HFF-Myc (cell line): ENCODE measurements around the gene PTGR1.

Source experiments
- DNase-seq: peaks from one replicate; pipeline ENCODE4 v3.0.0-alpha.2; 2011; ENCODE audit warnings: low read depth; ENCODE audit errors: extremely low read depth
- H3K4me3 ChIP-seq: replicated peaks from 2 replicates; pipeline ENCODE4 v1.5.1; 2011; ENCODE audit warnings: low read depth, mild to moderate bottlenecking, control low read depth, low read length
- TF ChIP-seq, protein P1 (sequence below): IDR thresholded peaks from 2 replicates; pipeline ENCODE4 v1.5.1; 2012; ENCODE audit warnings: mild to moderate bottlenecking, low read depth, low read length, control low read depth; ENCODE audit errors: missing control alignments

The PTGR1 gene

DNA sequence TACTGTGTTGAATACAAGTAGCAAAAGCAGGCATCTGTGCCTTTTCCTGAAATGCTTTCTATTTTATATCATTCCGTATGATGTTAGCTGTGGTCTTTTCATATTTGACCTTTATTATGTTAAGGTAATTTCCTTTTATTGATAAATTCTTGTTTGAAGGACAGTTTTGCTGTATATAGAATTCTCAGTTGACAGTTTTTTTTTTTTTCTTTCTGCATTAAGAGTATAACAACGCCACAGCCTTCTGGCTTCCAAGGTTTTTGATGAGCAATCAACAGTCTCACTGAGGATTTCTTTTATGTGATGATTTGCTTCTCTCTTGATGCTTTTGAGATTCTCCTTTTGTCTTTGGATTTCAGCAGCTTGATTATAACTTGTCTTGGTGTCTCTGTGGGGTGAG lies 50.8 kb downstream of the PTGR1 start:
- no peak overlapping the region for H3K4me3 ChIP-seq
- TF ChIP-seq, protein P1, sequence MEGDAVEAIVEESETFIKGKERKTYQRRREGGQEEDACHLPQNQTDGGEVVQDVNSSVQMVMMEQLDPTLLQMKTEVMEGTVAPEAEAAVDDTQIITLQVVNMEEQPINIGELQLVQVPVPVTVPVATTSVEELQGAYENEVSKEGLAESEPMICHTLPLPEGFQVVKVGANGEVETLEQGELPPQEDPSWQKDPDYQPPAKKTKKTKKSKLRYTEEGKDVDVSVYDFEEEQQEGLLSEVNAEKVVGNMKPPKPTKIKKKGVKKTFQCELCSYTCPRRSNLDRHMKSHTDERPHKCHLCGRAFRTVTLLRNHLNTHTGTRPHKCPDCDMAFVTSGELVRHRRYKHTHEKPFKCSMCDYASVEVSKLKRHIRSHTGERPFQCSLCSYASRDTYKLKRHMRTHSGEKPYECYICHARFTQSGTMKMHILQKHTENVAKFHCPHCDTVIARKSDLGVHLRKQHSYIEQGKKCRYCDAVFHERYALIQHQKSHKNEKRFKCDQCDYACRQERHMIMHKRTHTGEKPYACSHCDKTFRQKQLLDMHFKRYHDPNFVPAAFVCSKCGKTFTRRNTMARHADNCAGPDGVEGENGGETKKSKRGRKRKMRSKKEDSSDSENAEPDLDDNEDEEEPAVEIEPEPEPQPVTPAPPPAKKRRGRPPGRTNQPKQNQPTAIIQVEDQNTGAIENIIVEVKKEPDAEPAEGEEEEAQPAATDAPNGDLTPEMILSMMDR, result no peak
- no peak for DNase-seq

DNA sequence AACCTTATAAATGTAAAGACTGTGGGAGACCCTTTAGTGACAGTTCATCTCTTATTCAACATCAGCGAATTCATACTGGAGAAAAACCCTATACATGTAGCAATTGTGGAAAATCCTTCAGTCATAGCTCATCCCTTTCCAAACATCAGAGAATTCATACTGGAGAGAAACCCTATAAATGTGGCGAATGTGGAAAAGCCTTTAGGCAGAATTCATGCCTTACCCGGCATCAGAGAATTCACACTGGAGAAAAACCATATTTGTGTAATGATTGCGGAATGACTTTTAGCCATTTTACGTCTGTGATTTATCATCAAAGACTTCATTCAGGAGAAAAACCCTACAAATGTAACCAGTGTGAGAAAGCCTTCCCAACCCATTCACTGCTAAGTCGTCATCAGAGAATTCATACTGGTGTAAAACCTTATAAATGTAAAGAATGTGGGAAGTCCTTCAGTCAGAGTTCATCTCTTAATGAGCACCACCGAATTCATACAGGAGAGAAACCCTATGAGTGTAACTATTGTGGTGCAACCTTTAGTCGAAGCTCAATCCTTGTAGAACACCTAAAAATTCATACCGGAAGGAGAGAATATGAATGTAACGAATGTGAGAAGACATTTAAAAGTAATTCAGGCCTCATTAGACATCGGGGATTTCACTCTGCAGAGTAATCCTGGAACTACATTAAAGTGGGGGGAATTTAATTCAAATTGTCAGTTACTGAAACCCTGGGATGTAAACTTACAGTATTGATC lies 56.8 kb downstream of the PTGR1 start:
- DNase-seq, result no peak
- TF ChIP-seq, protein P1, result no peak
- H3K4me3 ChIP-seq, result no peak overlapping the region

DNA sequence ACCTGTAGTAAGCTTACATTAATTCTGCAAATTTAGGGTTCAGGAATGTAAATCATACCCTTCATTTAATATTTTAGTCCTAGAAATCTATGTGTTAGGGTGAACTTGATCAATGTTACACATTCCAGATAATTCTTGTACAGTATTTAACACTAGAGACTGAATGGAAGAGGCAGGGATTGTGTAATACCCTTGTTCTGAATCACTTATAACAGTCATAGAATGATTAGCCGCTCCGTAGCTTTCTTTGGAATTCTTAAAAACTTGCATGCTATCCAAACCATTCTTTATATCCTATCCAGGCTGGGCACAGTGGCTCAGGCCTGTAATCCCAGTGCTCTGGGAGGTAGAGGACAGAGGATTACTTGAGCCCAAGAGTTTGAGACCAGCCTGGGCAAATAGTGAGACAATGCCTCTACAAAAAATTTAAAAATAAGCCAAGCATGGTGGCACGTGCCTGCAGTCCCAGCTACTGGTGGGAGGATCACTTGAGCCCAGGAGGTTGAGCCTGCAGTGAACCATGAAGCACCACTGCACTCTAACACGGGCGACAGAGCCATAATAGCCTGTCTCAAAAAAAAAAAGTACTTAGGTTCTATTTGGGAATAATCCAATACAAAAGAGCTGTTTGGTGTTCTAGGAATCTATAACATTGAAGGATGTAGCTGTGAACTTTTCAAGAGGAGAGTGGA lies 66.2 kb downstream of the PTGR1 start:
- no peak overlapping the region for H3K4me3 ChIP-seq
- TF ChIP-seq, protein P1, result no peak
- no peak for DNase-seq

DNA sequence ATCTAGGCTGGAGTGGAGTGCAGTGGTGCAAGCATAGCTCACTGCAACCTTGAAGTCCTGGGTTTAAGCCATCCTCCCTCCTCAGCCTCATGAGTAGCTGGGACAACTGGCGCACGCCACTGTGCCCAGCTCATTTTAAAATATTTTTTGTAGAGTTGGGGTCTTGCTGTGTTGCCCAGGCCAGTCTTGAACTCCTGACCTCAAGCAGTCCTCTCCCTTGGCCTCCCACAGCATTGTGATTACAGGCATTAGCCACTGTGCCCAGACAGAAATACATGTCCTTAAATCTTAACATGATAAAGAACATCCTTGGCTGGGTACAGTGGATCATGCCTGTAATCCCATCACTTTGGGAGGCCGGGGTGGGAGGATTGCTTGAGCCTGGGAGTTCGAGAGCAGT lies 67.7 kb downstream of the PTGR1 start:
- no peak overlapping the region for H3K4me3 ChIP-seq
- DNase-seq, result no peak

DNA sequence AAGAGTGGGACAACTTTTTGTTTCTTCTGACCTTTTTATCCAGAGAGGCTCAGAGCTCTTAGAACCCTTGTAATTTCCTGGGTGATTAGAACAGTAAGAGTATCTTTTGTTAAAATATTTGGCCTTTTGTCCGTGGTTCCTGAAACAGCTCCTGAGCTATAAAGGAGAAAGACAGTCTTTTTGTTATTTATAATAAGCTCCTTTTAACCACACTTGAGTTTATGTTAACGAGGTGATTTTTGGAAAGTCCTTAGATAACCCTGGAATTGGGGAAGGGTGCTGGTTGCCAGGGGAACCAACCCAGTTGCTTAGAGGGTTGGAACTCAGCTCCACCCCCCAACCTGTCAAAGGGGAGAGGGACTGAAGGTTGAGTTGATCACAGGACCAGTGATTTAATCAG lies 69.7 kb downstream of the PTGR1 start:
- DNase-seq, result no peak
- TF ChIP-seq, protein P1, result no peak
- no peak overlapping the region for H3K4me3 ChIP-seq

More for the DNA sequence above, 67.7 kb downstream of the PTGR1 start:
- TF ChIP-seq, protein P1, result no peak

DNA sequence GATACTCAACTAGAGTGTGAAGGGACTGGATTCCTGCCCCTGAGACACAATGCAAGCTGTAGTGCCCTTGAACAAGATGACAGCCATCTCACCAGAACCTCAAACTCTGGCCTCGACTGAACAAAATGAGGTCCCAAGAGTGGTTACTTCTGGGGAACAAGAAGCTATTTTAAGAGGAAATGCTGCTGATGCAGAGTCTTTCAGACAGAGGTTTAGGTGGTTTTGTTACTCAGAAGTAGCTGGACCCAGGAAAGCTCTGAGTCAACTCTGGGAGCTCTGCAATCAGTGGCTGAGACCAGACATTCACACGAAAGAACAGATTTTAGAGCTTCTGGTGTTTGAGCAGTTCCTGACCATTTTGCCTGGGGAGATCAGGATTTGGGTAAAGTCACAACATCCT lies 72.1 kb downstream of the PTGR1 start:
- TF ChIP-seq, protein P1, result no peak
- no peak overlapping the region for H3K4me3 ChIP-seq
- DNase-seq, result no peak
